Testis (tissue), 3 donors: ENCODE data around the gene PRKCZ. TPM values are rescaled to one million over a fixed set of nuclear protein-coding genes. Genes with fewer than 3 reads are reported as not detected.
A peak's percentile ranks its signal among the peaks of the same experiment; 100 is the strongest.

Source experiments
- DNase-seq: peaks from one replicate; pipeline ENCODE4 v3.0.0-alpha.2; 2019
- H3K27ac ChIP-seq, 2 donors: fragments of 200-600 bp; sonication (generic); one replicate each; pipeline ENCODE4 v1.5.1; 2019
- H3K27me3 ChIP-seq: fragments of 200-600 bp; sonication (generic); one replicate; pipeline ENCODE4 v1.5.1; 2019
- H3K36me3 ChIP-seq: fragments of 200-600 bp; sonication (generic); one replicate; pipeline ENCODE4 v1.5.1; 2017; ENCODE audit warnings: low read depth; ENCODE audit errors: missing control alignments
- H3K4me1 ChIP-seq: fragments of 200-600 bp; sonication (generic); one replicate; pipeline ENCODE4 v1.5.1; 2019
- H3K4me3 ChIP-seq, 2 donors: fragments of 200-600 bp; sonication (generic); one replicate each; pipeline ENCODE4 v1.5.1; 2017 to 2019
- H3K9me3 ChIP-seq: fragments of 200-600 bp; sonication (generic); one replicate; pipeline ENCODE4 v1.5.1; 2017
- CTCF ChIP-seq, 3 experiments: fragments of 450-650 bp in 2 of 3; fragments of 200-600 bp in 1 of 3; sonication (generic) in 1 of 3; IDR thresholded peaks; one replicate each; pipeline ENCODE4 v1.5.1; 2016 to 2019; ENCODE audit warnings: antibody characterized with exemption in 3 of 3, mild to moderate bottlenecking in 2 of 3, moderate library complexity in 1 of 3
- POLR2A ChIP-seq: fragments of 450-650 bp; IDR thresholded peaks from one replicate; pipeline ENCODE4 v1.6.1; 2017; ENCODE audit warnings: antibody characterized with exemption, mild to moderate bottlenecking, moderate library complexity
- WGBS, 2 donors: methylation state at CpG; one replicate each; pipeline ENCODE4 v1.1.5; 2018; 5-methylcytosine and 5-hydroxymethylcytosine counted together
- intact Hi-C: fragments of 100-400 bp; cut with DNase I; formaldehyde crosslinking; loops from one replicate; pipeline ENCODE4 v1.15.1; 2023; ENCODE audit warnings: low total_unique reads
- polyA plus RNA-seq: library from polyadenylated mRNA; stranded (reverse); fragments of 350-450 nt; fragmentation: Illumina TruSeq; extraction: RNeasy Lipid Tissue Mini Kit (QIAGEN cat#74804); gene quantifications from one replicate; pipeline ENCODE4 v1.2.3, GENCODE V29; 2014; ENCODE audit warnings: low read depth, low replicate concordance; ENCODE audit not compliant: insufficient read depth
- total RNA-seq, 2 donors: library from RNA; depleted of rRNA; stranded (reverse); fragments of >200 nt; gene quantifications; one replicate each; pipeline ENCODE4 v1.2.3, GENCODE V29; 2016

PRKCZ gene
- total and polyA plus RNA-seq, 3 donors from 2014 or later, result 86.4 to 142 (median 123) TPM

DNA sequence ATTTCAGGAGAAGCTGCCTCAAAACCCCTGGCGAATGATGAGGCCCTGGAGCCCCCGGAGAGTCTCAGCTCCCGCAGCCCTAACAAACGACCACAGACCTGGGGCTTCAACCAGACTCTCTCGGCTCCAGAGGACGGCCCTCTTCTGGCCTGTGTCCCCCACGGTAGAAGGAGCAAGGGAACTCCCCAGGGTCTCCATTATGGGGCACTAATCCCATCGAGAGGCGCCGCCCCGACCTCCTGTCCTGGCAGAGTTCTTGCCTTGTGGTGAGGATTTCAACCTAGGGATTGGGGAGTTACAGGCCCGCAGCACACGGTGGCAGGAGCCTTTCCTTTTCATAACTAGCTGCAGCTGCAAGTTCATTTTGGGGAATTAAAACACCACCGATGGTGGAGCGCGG, 138.1 kb downstream of the PRKCZ start:
- DNase-seq, result no peak
- Histone ChIP-seq H3K4me3 (no peak overlapping the region), H3K27ac (no peak overlapping the region), H3K27me3 (no peaks in the 10 kb centered on the region), H3K9me3 (no peaks in the 10 kb centered on the region), H3K36me3 (no peaks in the 10 kb centered on the region), H3K4me1 (peaks cover 27% of the 10 kb centered on the region)
- intact Hi-C loops, result no loop called here
- 70 to 82% methylated on average over 12 to 16 of the region's 16 CpGs for WGBS, 2 donors
- no peak for TF ChIP-seq POLR2A
- TF ChIP-seq CTCF (IDR thresholded peaks at IDR 0.05), result no peak

DNA sequence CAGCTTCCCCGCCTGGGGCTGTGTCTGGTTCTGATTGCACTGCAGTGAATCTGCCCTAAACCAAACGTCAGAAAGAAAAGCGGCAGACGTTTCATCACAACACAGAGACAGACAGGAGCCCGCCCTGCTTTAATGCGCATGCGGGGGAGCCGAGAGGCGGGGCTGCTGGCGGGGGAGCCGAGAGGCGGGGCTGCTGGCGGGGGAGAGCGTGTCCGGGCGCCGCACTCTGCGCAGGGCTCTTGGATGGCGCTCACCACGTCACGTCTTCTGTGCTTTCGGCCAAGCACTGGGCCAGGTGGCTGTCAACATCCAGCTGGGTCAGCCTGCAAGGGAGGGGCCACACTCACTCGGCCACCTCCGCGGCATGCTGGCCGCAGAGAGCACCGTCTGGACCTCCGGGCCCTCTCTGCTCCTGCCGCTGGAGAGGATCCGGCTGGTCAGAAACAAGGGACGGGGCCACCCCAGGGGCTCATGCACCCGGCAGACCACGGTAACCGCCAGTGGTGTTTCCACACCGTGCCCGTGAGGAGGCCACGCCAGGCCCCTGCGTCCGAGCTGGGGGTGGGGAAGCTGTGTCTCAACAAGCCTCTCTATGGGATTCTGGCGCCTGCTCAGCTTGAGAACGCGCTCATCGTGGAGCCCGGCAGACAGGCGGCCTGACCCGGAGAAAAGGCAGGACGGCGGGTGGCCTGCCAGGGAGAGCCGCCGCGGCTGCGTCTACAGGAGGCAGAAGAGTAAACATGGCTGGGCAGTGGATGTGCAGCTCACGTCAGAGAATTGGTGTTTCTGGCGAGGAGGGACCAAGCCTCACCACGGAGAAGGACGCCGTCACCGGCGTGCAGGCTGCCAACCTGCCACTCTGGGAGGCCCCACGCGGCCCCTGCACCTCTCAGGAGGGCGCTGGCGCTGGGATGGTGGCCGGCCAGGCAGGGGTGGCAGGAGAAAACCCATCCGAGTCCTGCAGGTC, 139.5 kb downstream of the PRKCZ start:
- Histone ChIP-seq H3K27me3 (no peaks in the 10 kb centered on the region), H3K4me1 (peaks cover 35% of the 10 kb centered on the region), H3K27ac (peak overlapping the region; percentile 93 to 94), H3K9me3 (no peaks in the 10 kb centered on the region), H3K36me3 (no peaks in the 10 kb centered on the region), H3K4me3 (peak overlapping the region; percentile 43 to 61)
- peak; percentile 97 for DNase-seq
- TF ChIP-seq POLR2A (no peak), CTCF (IDR thresholded peaks at IDR 0.05) (peak in 1 of 3 experiments; percentile 3)
- intact Hi-C loops, result no loop called here
- 0 to 8% methylated on average over 3 to 64 of the region's 65 CpGs for WGBS, 2 donors

GRCh38 chr1:2190491-2190976, 140.3 kb downstream of the PRKCZ start:
- 75 to 77% methylated on average over 12 to 19 of the region's 19 CpGs for WGBS, 2 donors
- no peak for DNase-seq
- H3K4me1 ChIP-seq, result peaks cover 40% of the 10 kb centered on the region

More at GRCh38 chr1:2190491-2190976, 140.3 kb downstream of the PRKCZ start:
- H3K9me3 ChIP-seq, result no peaks in the 10 kb centered on the region
- TF ChIP-seq POLR2A (no peak), CTCF (IDR thresholded peaks at IDR 0.05) (no peak)
- H3K27me3 ChIP-seq, result no peaks in the 10 kb centered on the region
- peak overlapping the region; percentile 93 to 94 for H3K27ac ChIP-seq
- H3K36me3 ChIP-seq, result no peaks in the 10 kb centered on the region
- H3K4me3 ChIP-seq, result peak overlapping the region; percentile 43 to 61
- intact Hi-C loops, result no loop called here
